GM12878 (cell line): ENCODE measurements around the gene ELAPOR1. TPM values are rescaled to one million over a fixed set of nuclear protein-coding genes. Genes with fewer than 3 reads are reported as not detected.

Source experiments
- ATAC-seq: fragments of 200-7000 bp; cut with Tn5 transposase; 3 replicates; pipeline ENCODE4 v1.9.1; 2020; ENCODE audit warnings: mild to moderate bottlenecking, moderate library complexity
- BruUV-seq: library from RNA; stranded (reverse); fragments of 400-500 nt; replicated peaks from 2 replicates; lab custom pipeline; 2021; lab: Mats Ljungman, UMichigan
- CTCF ChIA-PET: fragments of 300-600 bp; sonication (Branson Sonifier 250); formaldehyde crosslinking; extraction: SDS; loops from one replicate; lab custom pipeline; 2021; ENCODE audit warnings: inconsistent platforms; lab: Yijun Ruan, JAX
- POLR2A ChIA-PET: fragments of 350-600 bp; formaldehyde crosslinking; extraction: SDS; loops from one replicate; lab custom pipeline; 2021; ENCODE audit warnings: inconsistent platforms; lab: Charles Lee
- RAD21 ChIA-PET: fragments of 300-600 bp; sonication (Branson Sonifier 250); formaldehyde crosslinking; loops from one replicate; lab custom pipeline; 2023; ENCODE audit warnings: antibody characterized with exemption; ENCODE audit not compliant: unreplicated experiment; lab: Charles Lee
- SMC1A ChIA-PET: fragments of 300-600 bp; sonication (Branson Sonifier 250); formaldehyde crosslinking; loops from one replicate; lab custom pipeline; 2023; ENCODE audit not compliant: unreplicated experiment, uncharacterized antibody; lab: Charles Lee
- DNase-seq: peaks from one replicate; pipeline ENCODE4 v3.0.0-alpha.2; 2011; ENCODE audit warnings: low read depth, low spot score
- FAIRE-seq: peaks from 3 replicates; lab custom pipeline; 2011; peaks lifted over from hg19 to GRCh38; lab: Jason Lieb, UNC
- H2AFZ ChIP-seq: 2 replicates; pipeline ENCODE4 v1.6.0; 2011; ENCODE audit warnings: low read depth, low read length, control low read depth; ENCODE audit not compliant: control insufficient read depth
- H3K27ac ChIP-seq: 2 replicates; pipeline ENCODE4 v1.5.1; 2011; ENCODE audit warnings: control low read depth; ENCODE audit not compliant: control insufficient read depth, insufficient read depth
- H3K27me3 ChIP-seq, 2 experiments: replicated peaks in 1 of 2; 2 replicates each; pipeline versions ENCODE4 v1.6.0 to v1.6.1; 2011; ENCODE audit warnings: low read length in 1 of 2; ENCODE audit not compliant: control insufficient read depth in 2 of 2, insufficient read depth in 2 of 2
- H3K36me3 ChIP-seq, 2 experiments: 2 replicates each; pipeline ENCODE4 v1.5.1; 2011; ENCODE audit warnings: low read length in 1 of 2; ENCODE audit not compliant: control insufficient read depth in 2 of 2, insufficient read depth in 2 of 2
- H3K4me1 ChIP-seq: 2 replicates; pipeline ENCODE4 v1.6.1; 2011; ENCODE audit warnings: mild to moderate bottlenecking, low read length, moderate library complexity, mixed read lengths; ENCODE audit not compliant: control insufficient read depth, insufficient read depth
- H3K4me2 ChIP-seq: 2 replicates; pipeline ENCODE4 v1.6.0; 2011; ENCODE audit warnings: control low read depth; ENCODE audit not compliant: control insufficient read depth, insufficient read depth
- H3K4me3 ChIP-seq: fragments of 200-600 bp; sonication (generic); 2 replicates; pipeline ENCODE4 v1.5.1; 2016
- H3K79me2 ChIP-seq: 2 replicates; pipeline ENCODE4 v1.6.0; 2011; ENCODE audit warnings: low read length; ENCODE audit not compliant: control insufficient read depth, insufficient read depth
- H3K9ac ChIP-seq: 2 replicates; pipeline ENCODE4 v1.8.0; 2011; ENCODE audit warnings: low read length, control low read depth, mixed read lengths; ENCODE audit not compliant: control insufficient read depth, insufficient read depth
- H3K9me3 ChIP-seq: replicated peaks from 3 replicates; pipeline ENCODE4 v1.5.1; 2011; ENCODE audit warnings: mild to moderate bottlenecking, low read length; ENCODE audit not compliant: control insufficient read depth, insufficient read depth
- H4K20me1 ChIP-seq: 2 replicates; pipeline ENCODE4 v1.6.0; 2011; ENCODE audit not compliant: control insufficient read depth, insufficient read depth
- ATF2 ChIP-seq: IDR thresholded peaks from 2 replicates; pipeline ENCODE4 v1.6.1; 2012; ENCODE audit warnings: low read length, inconsistent platforms
- BACH1 ChIP-seq: fragments of 450-650 bp; IDR thresholded peaks from 2 replicates; pipeline ENCODE4 v1.6.1; 2017; ENCODE audit warnings: mild to moderate bottlenecking, borderline replicate concordance
- CREB1 ChIP-seq: IDR thresholded peaks from 2 replicates; pipeline ENCODE4 v1.6.1; 2012; ENCODE audit warnings: low read depth, mild to moderate bottlenecking, inconsistent platforms
- DPF2 ChIP-seq: fragments of 450-650 bp; IDR thresholded peaks from 2 replicates; pipeline ENCODE4 v1.6.1; 2017; ENCODE audit warnings: mild to moderate bottlenecking
- EZH2 ChIP-seq: IDR thresholded peaks from 2 replicates; pipeline ENCODE4 v1.6.1; 2012; ENCODE audit warnings: low read depth, mild to moderate bottlenecking, control low read depth, inconsistent platforms, low read length, borderline replicate concordance; ENCODE audit not compliant: control insufficient read depth
- FOXK2 ChIP-seq: fragments of 450-650 bp; IDR thresholded peaks from 2 replicates; pipeline ENCODE4 v1.6.1; 2017; ENCODE audit warnings: mild to moderate bottlenecking, moderate library complexity
- IKZF1 ChIP-seq: fragments of 450-650 bp; conservative IDR thresholded peaks from 2 replicates; pipeline ENCODE4 v1.6.1; 2017; ENCODE audit warnings: antibody characterized with exemption, mild to moderate bottlenecking
- KDM1A ChIP-seq: fragments of 200-600 bp; sonication (generic); IDR thresholded peaks from 2 replicates; pipeline ENCODE4 v1.6.1; 2016; ENCODE audit warnings: borderline replicate concordance
- NFYB ChIP-seq: IDR thresholded peaks from 2 replicates; pipeline ENCODE4 v1.6.1; 2011; ENCODE audit warnings: low read depth, mild to moderate bottlenecking, low read length, improper control_type of control experiment, moderate library complexity; ENCODE audit not compliant: insufficient read depth
- POLR2AphosphoS5 ChIP-seq: IDR thresholded peaks from 2 replicates; pipeline ENCODE4 v1.6.1; 2011; ENCODE audit warnings: mild to moderate bottlenecking, low read length, inconsistent platforms
- RAD51 ChIP-seq: fragments of 450-650 bp; IDR thresholded peaks from 2 replicates; pipeline ENCODE4 v1.6.1; 2016; ENCODE audit warnings: moderate library complexity, mild to moderate bottlenecking, inconsistent platforms
- SPI1 ChIP-seq: IDR thresholded peaks from 2 replicates; pipeline ENCODE4 v1.6.1; 2011; ENCODE audit warnings: low read depth, mild to moderate bottlenecking, low read length, moderate library complexity, borderline replicate concordance; ENCODE audit not compliant: insufficient read depth
- SREBF1 ChIP-seq: IDR thresholded peaks from 2 replicates; pipeline ENCODE4 v1.6.1; 2012; ENCODE audit warnings: mild to moderate bottlenecking, low read length
- SRF ChIP-seq, 2 experiments: IDR thresholded peaks; 2 replicates each; pipeline ENCODE4 v1.6.1; 2011; ENCODE audit warnings: low read depth in 2 of 2, low read length in 2 of 2, mild to moderate bottlenecking in 1 of 2, moderate library complexity in 1 of 2
- TCF12 ChIP-seq: IDR thresholded peaks from 2 replicates; pipeline ENCODE4 v1.6.1; 2011; ENCODE audit warnings: low read depth, mild to moderate bottlenecking, low read length
- ZBED1 ChIP-seq: IDR thresholded peaks from 2 replicates; pipeline ENCODE4 v1.6.1; 2016; ENCODE audit warnings: borderline replicate concordance
- ZNF207 ChIP-seq: fragments of 450-650 bp; IDR thresholded peaks from 2 replicates; pipeline ENCODE4 v1.6.1; 2014; ENCODE audit warnings: antibody characterized with exemption, mild to moderate bottlenecking, borderline replicate concordance
- ZNF24 ChIP-seq: fragments of 450-650 bp; IDR thresholded peaks from 2 replicates; pipeline ENCODE4 v1.6.1; 2017; ENCODE audit warnings: antibody characterized with exemption, mild to moderate bottlenecking
- WGBS: methylation state at CpG from one replicate; pipeline ENCODE4 v1.1.6; 2016; ENCODE audit warnings: low lambda C conversion rate; ENCODE audit not compliant: insufficient replicate concordance, insufficient coverage; ENCODE audit errors: missing lambda C conversion rate; 5-methylcytosine and 5-hydroxymethylcytosine counted together
- in situ Hi-C: fragments of 300-500 bp; cut with MboI; formaldehyde crosslinking; loops from 9 replicates; pipeline ENCODE4 v1.14.3; 2018; ENCODE audit warnings: mixed read lengths
- intact Hi-C: fragments of 100-400 bp; cut with micrococcal nuclease; formaldehyde crosslinking; loops from one replicate; pipeline ENCODE4 v1.14.2; 2022; ENCODE audit not compliant: unreplicated experiment
- polyA plus RNA-seq, 11 experiments: library from polyadenylated mRNA; depleted of rRNA in 4 of 11; unstranded in 6 of 11; stranded (reverse) in 5 of 11; fragments of >200 nt; fragmentation: Nextera tagmentation in 4 of 11; fragmentation: Illumina TruSeq in 1 of 11; extraction: Ambion mirVana in 4 of 11; extraction: Trizol in 1 of 11; gene quantifications; 1 replicate in 1 of 11; 2 replicates in 10 of 11; pipeline versions ENCODE4 v1.2.1 to v1.2.3, GENCODE V29; 2011 to 2016; ENCODE audit warnings: inconsistent platforms in 2 of 11, missing spikeins in 2 of 11, low read depth in 1 of 11
- total RNA-seq, 4 experiments: library from RNA; depleted of rRNA in 3 of 4; stranded (reverse); fragments of >200 nt in 3 of 4; fragmentation: Illumina TruSeq in 1 of 4; extraction: Trizol in 1 of 4; gene quantifications; 2 replicates each; pipeline versions ENCODE4 v1.2.1 to v1.2.3, GENCODE V29; 2013 to 2021

The ELAPOR1 gene
- total and polyA plus RNA-seq, 10 of the 15 experiments (the other 5 are each of a cell fraction or from before 2014, with no cell fraction given), result 0.04 to 2.1 (median 0.19) TPM; not detected in 2

- Histone ChIP-seq H3K4me1 (no peaks in the 10 kb centered on the region; the same call in none of the 2 replicates), H3K4me3 (no peak overlapping the region), H4K20me1 (no peaks in the 10 kb centered on the region), H2AFZ (no peak overlapping the region), H3K9me3 (no peaks in the 10 kb centered on the region), H3K27ac (no peak overlapping the region), H3K27me3 (no peaks in the 10 kb centered on the region), H3K79me2 (peaks cover 14% of the 10 kb centered on the region), H3K9ac (no peak overlapping the region), H3K36me3 (no peaks in the 10 kb centered on the region), H3K4me2 (no peak overlapping the region)
- ChIA-PET CTCF (no interaction called here), POLR2A (no interaction called here), RAD21 (no interaction called here), SMC1A (interaction anchor here (1.6 kb wide), 1 partner anchor 31 kb away, joined by 3 read pairs; no protein-coding TSS in a partner anchor)
- FAIRE-seq (no peak), ATAC-seq (no peak), DNase-seq (no peak)
- BruUV-seq, result no TSS peak
- in situ Hi-C loops, result no loop called here
- TF ChIP-seq CREB1 (no peak), FOXK2 (no peak), IKZF1 (no peak), ZBED1 (no peak), SRF (IDR thresholded peaks at IDR 0.05; ENCODE audit: low read depth in 2 of 2, low read length in 2 of 2) (no peak), POLR2AphosphoS5 (no peak), TCF12 (no peak), KDM1A (no peak), ZNF207 (no peak), SPI1 (no peak), SREBF1 (no peak), RAD51 (no peak), DPF2 (no peak), NFYB (no peak), EZH2 (no peak), ATF2 (no peak), ZNF24 (no peak), BACH1 (no peak)
- intact Hi-C loops, result no loop called here
- 98% methylated on average over 2 of the region's 2 CpGs for WGBS
Measured at GRCh38 chr1:109079240-109079622, 34.7 kb upstream of the ELAPOR1 start.
